ENCODE measurements around the gene MAN2A2.

- TF ChIP-seq FOXK2 (IDR thresholded peaks at IDR 0.05) (no peak), HDGF (IDR thresholded peaks at IDR 0.05; ENCODE audit: borderline replicate concordance) (no peak), FOXM1 (IDR thresholded peaks at IDR 0.05; ENCODE audit: borderline replicate concordance) (no peak), FOXA1 (IDR thresholded peaks at IDR 0.05) (no peak), NFRKB (IDR thresholded peaks at IDR 0.05) (no peak), BHLHE40 (IDR thresholded peaks at IDR 0.05; ENCODE audit: borderline replicate concordance) (no peak), SP1 (IDR thresholded peaks at IDR 0.05) (no peak), CTBP1 (IDR thresholded peaks at IDR 0.05; ENCODE audit: borderline replicate concordance) (no peak), ZNF384 (IDR thresholded peaks at IDR 0.05) (no peak), LEF1 (IDR thresholded peaks at IDR 0.05; ENCODE audit: borderline replicate concordance) (no peak)
These were observed 35.2 kb downstream of the MAN2A2 start for GRCh38 chr15:90938261-90938660.

Data from HEK293T (cell line).